ENCODE measurements around the gene TNFRSF13B.
"Not testable (repeated sequence)": the region's sequence is repeated elsewhere in the genome, so short reads cannot be mapped to it uniquely, and the experiment has no call there.

TNFRSF13B gene

DNA sequence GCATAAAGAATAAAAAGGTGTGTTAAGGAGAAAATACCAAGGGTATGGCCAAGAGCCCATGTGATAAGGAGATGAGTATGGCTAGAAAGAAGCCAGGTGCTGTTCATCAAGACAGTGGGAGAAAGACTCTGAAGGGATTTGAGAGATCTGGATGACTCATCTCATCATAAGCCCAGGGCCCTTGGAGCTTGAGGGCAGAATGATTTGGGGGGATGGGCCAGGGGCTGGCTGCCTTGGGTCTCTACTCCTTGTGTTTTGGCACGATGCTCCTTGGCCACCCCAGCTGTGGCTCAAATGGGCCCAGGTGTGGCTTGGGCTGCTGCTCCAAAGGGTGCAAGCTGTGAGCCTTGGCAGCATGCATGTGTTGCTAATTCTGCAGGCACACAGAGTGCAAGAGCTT lies 14.5 kb upstream of the TNFRSF13B start:
- no peak for DNase-seq

DNA sequence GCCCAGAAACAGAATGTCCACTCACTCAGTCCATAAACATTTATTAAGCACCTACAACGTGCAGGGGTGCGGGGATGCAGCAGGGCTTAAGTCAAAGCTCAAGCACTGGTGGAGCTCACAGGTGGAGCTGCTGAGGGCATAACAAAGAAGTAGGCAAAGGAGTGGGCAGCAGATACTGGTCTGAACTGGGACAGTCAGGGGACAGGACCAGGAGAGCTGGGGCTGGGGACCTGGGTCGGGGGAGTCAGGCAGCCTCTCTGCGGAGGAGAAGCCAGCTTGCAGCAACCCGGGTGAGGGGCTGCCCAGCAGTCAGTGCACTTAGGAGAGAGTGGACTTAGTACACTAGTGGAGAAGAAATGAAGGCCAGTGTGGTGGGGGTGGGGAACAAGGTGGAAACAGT lies 10.0 kb upstream of the TNFRSF13B start:
- DNase-seq = no peak

DNA sequence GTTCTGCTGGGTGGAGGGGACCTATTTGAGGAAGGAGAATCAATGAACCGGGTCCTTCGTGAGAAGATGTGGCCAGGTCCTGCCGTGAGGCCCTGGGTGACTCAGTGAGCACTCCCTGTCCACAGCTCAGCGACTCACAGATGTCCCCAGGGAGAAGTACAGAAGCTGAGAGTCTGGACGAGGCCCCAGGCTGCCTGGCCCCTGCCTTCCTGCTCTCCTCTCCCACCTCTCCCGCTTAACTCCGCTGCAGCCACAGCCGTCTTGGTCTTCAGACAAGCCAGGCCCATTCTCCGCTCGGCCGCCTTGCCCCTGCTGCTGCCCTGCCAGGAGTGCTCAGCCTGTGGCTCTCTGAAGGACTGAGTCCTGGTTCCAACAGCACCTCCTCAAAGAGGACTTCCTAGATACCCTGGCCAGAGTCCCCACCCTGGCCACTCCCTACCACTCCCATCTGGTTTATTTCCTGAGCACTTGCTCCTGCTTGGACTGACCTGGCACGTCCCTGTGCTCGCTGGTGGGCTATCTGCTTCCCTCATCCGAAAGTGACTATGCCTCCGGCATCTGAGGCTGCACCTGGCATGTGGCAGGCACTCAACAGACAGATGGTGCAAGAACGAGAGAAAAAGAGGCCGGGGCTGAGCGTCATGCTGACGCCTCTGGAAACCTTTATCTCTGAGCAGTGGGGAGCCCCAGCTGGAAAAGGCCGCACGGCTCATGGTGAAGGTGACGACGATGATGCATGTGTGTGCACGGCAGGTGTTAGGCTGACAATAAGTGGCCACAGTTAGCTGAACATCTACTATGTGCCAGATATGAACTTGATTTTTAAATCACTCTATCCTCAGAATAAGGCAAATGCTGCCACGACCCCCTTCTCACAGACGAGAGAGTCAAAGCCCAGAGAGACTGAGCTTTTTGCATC lies 9.2 kb upstream of the TNFRSF13B start:
- DNase-seq = no peak

DNA sequence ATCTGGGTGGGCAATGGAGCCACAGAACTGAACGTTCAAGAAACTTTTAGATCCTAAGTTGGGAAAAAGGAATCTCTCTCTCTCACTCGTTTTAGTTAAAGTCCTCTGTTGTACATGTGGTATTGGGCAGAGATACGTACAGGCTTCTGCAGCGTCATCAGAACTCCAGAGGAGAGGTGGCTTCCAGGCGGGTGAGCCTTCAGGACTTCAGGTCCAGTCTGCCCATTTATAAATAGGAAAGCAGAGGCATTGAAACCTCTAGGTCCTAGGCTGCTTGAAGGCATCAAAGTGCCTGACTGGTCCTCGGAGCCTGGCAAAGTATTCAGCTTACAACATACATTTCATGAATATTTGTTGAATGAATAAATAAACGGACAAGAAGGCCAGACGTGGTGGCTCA lies 8.1 kb upstream of the TNFRSF13B start:
- DNase-seq = no peak

DNA sequence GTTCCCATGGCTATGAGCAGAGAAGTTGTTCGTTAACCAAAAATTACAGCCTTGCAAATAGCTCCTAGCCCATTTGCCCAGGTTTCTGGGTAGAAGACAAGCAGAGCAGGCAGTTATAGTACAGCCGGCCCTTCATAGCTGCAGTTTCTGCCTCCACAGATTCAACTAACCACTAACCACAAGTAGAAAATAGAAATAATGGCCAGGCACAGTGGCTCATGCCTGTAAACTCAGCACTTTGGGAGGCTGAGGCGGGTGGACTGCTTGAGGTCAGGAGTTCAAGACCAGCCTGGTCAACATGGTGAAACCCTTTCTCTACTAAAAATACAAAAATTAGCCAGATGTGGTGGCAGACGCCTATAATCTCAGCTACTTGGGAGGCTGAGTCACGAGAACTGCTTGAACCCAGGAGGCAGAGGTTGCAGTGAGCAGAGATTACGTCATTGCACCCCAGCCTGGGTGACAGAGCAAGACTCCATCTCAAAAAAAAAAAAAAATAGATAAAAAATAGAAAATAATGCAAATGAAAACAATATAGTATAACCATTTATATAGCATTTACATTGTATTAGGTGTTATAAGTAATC lies 7.4 kb upstream of the TNFRSF13B start:
- not testable (repeated sequence) for DNase-seq

DNA sequence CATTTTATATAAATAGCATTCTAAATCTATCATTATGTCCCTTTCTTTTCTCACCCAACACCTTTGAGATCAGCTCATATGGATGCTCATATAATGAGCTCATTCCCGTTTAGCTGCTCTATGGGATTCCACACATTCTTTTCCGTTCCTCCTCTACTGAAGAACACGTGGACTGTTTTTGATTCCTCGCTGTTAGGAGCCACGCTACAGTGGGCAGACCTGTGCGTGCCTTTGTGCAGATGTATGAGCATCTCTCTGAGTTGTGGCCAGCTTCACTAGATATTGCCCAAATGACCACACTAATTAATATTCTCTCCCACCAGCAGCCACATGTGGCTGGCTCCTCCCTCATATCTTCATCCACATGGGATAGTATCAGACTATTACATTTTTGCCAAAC lies 6.0 kb upstream of the TNFRSF13B start:
- no peak for DNase-seq

DNA sequence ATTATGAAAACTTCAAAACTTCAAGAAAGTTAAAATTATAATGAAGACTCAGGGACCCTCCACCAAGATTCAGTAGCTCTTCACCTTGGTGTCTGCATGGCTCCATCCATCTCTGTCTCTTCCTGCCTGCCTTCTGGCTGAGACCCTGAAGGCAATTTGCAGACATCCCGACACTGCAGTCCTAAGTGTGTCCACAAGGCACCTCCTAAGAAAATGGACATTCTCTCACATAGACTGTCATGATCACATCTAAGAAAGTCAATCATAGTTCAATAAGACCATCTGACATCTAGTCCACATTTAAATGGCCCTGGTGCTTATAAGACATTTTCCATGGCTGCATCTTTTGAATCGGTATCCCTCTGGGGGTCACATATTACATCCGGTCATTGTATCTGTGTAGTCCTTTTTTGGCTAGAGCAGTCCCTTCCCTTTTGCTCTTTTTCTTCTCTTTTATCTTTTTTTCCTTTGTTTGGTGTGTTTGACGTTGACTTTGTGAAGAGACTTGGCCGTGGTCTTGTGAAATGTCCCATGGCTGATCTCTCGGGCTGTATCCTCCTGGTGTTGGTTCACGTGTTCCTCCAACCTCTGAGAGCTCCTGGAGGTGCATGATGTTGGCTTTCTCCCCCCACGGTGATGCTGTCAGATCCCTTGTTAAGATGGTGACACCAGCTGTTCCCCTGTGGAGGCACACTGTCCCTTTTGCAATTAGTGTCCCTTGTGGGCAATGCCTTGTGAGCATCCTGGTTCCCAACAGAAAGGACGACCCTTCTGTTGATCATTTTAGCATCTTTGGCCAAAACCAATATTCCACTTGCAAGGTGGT lies 5.0 kb upstream of the TNFRSF13B start:
- no peak for DNase-seq

DNA sequence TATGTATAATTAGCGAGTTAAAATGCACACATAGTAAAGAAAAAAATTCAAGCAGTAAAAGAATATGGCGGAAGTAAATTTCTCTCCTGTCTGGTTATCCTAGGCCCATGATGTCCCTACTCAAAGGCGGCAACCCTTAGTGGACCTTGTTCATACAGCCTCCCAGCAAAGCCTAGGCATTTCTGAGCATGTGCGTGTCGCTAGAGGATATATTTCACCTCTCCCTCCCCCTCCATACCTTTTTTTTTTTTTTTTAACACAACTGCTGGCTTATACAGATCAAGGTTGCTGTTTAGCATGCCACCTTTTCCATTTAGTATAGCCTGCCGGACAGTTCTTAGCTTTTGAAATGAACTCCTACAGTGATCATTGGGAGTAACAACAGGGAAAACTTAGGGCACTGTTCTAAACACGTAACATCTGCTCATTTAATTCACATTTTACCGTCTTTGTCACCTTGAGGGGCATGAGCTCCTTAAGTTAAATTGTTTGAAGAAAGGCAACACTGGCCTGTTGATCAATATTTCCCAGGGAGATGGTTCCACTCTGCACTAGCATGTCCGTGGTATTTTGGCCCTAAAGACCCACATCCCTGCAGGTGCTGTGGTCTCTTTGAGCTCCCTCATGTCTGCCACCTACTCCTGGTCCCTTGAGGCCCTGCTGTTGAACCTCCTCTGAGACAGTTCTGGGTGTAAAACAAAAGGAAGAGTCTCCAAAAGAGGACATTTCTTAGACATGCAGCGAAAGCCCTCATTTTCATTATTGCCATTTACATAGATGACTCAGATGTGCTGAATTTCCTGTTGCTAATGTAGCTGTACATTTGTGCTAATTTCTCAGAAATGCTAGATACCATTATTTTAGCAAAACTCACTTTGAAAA lies 4.1 kb upstream of the TNFRSF13B start:
- no peak for DNase-seq

DNA sequence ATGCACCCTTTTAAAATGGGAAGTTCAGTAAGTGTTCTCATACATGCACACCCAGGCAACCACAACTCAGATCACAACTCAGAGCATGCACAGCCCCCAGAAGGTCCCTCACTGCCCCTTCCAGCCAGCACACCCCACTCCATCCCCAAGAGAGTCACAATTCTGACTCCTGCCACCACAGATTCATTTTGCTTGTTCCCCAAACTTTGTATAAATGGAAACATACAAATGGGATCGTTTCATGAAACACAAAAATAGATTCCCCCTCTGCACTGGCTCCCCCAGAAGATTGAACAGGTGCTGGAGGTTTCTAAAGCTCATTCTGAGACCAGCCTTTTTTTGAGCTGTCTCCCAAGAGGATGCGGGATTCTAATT lies 3.3 kb upstream of the TNFRSF13B start:
- no peak for DNase-seq

DNA sequence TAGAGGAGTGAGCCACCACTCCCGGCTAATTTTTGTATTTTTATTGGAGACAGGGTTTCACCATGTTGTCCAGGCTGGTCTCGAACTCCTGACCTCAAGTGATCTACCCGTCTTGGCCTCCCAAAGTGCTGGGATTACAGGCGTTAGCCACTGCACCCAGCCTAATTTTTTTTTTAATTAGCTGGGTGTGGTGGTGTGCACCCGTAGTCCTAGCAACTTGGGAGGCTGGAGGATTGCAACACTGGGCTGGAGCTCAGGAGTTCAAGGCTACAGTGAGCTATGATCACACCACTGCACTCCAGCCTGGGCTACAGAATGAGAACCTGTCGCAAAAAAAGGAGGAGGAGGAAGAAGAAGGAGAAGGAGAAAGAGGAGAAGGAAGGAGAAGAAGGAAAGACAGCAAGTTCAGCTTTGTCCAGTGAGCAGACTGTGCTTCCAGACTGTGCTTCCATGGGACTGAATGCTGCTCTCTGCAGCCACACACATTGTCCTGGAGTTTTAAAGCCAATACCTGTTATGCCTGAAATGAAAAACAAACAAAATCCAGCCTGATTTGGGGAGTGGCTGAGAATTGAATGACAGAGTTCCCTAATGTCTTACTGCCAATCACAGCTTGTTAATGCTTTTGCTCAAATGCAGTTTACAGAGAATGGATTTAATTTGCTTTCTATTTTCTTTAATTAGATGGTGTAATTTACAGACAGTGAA lies 2.8 kb upstream of the TNFRSF13B start:
- no peak for DNase-seq

DNA sequence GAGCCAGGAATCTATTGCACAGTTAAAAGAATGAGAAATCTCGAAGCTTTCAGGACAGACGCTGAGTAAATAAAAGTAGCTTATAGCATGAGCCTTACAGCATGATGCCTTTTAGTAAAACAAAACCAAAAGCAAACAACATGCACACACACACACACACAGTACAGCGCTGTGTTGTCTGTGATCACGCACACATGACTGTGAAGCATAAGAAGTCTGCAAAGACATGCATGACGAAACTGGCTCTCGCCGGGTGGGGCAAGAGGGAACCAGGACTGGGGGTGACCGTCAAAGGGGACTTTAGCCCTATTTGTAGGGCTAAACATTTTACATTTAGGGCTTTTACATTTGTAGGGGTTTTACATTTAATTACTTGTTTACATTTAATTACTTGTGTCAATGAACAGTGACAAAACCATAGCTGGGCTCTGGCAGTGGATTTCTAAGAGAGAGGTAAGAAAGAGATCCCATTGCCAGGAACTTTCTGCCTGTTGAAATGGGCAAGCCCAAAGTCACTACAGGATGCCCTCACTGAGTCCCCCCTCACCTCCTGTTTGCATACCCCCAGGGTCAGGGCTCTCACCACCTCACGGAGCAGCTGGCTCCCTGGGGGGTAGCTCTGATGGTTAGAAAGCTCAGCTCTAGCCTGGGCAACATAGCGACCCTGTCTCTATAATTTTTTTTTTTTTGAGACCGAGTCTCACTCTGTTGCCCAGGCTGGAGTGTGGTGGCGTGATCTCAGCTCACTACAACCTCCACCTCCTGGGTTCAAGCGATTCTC lies 2.0 kb upstream of the TNFRSF13B start:
- DNase-seq = no peak

DNA sequence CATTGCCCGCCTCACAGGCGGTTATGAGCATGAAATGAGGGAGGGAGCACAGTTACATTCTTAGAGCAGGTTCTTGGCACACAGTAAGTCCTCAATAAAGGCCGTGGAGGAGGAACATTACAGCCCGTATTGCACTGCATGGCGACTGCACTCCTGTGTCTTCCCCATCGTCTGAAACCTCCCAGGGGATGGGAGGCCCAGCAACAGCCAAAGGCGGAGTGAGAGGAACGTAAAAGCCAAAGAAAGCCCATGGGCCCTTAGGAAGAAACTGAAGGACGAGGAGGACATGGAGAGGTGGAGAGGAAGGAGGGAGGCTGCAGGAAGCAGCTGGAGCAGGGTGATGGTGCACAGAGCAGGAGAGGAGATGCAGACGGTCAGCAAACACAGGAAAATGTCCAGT lies 1.1 kb upstream of the TNFRSF13B start:
- DNase-seq = not testable (repeated sequence)

DNA sequence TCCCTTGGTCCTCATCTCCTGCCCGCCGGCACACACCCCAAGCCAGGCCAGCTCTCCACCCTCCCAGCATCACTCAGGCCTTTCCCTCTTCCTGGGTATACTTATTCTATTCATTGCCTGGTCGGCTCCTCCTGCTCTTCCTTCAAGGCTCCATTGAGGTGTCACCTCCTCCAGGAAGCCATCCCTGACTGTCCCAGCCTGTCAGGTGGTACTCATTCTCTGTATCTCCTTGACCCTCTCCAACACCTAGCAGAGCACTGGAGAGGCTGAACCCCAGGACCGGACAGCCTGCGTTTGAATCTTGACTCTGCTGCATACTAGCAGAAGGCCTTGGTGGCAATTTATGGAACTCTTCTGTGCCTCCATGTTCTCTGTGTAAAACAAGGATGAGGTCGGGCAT lies 428 bp upstream of the TNFRSF13B start:
- no peak for DNase-seq

DNA sequence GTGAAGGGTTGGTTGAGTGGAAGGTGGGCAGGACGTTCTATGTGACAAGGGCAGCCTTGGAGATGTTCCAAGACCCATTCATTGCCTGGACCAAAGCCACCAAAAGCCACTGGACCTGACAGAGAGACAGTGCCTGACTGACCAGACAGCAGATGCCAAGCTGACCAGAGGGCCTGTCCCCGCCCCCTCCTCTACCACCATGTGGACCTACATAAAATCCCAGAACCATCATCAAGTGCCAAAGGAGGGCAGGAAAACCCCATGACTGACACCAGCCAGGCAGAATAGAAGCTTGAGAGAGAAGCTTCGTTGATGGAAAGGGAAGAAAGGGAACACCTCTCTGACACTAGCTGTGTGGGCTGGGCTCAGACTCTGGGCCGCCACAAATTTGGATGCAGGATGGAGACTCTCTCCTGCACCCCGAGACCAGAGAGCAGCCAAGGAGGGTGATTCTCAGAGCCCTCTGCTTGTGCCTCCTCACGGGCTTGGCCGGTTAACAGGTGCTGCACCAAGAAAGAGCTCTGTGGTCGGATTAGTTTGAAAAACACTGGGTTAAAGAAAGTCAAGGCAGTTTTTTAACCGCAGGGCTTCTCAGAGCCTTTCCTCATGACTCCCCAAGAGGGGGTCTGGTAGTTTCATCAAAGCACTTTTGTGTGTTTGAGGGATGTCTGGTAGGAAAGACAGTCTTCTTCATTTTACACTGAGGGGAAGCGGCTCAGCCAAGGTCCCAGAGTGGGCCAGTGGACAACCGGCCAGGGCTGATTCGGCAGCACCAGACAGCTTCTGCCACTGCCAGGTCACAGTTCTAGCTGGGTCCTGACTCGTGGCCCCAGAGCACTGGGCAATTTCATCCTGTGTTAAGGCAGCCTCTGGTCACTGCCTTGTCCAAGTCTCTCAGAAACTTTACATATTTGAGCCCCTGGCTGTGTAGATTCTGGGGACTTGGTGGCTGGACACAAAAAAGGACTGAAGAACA lies 1.7 kb downstream of the TNFRSF13B start:
- DNase-seq = no peak

DNA sequence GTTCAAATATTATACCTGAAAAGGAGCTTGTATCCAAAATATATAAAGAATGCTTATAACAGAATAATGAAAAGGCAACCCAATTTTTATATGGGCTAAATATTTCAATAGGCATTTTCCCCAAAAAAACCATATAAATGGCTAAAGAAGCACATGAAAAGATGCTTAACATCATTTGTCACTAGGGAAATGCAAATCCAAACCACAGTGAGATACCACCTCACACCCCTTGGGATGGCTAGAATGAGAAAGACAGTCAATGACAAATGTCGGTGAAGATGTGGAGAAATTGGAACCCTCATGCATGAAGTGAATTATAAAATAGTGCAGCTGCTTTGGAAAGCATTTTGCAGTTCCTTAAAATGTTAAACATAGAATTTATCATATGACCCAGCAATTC lies 3.1 kb downstream of the TNFRSF13B start:
- DNase-seq = no peak

DNA sequence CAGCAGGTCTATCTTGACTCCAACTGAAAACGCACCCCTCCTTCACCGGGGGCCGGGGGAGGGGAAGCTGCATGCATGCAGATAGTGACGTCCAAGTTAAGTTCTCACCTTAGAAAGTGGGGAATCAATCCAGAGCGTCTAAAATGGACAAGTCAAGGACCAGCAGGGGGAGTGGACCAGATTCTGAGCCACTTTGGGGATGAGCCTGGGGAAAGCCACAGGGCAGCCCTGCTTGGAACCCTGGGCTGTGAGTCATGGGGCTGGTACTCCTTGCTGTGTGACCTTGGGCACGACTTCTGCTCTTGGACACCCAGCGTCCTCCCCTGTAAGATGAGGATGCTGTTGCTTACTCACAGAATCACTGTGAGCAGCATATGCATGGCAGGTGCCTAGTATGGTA lies 9.1 kb downstream of the TNFRSF13B start:
- DNase-seq = no peak

DNA sequence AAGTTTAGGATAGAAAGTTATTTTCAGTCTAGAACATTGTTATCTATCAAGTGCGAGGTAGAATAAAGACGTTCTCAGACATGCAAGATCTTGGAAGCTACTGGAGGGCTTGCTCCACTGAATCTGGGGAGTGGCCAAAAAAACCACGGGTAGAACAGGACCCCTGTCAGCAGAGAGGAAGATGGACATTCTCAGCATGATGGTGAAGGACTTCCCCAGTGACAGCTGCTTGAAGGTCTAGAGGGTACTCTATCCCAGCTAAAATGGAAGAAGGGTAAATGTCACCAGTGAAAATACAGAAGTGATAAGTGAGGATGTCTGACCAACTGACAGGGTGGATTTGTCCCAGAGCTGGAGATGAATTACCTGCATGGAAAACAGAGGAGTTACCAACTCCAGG lies 10.1 kb downstream of the TNFRSF13B start:
- DNase-seq = no peak

DNA sequence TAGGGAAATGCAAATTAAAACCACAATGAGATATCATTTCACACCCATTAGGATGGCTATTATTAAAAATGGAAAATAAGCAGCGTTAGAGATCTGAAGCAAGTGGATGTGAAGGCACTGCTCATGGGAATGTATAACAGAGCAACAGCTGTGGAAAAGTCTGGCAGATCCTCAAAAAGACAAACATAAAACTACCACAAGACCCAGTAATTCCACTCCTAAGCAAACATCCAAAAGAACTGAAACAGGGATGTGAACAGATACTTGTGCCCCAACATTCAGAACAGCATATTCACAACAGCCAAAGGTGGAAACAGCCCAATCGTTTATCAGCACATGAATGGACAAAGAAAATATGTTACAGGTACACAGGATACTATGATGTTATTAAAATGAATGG lies 10.9 kb downstream of the TNFRSF13B start:
- not testable (repeated sequence) for DNase-seq

DNA sequence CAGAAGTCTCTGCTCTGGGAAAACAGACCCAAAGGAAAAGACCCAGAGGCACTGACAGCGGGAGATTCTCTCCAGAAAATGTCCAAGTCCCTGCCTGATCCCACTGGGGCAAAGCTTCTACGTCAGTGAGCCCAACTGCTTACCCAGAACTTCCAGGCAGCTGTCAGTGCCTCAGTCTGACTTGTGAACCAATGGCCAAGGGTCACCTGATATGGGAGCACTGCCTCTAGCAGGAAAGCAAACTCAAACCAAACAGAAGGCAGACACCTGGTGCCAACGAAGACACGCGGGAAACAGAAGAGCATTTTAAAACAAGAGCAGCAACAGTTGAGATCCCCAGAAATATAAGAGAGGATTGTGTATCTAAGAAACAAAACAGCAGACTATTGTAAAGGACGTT lies 16.9 kb downstream of the TNFRSF13B start:
- not testable (repeated sequence) for DNase-seq

DNA sequence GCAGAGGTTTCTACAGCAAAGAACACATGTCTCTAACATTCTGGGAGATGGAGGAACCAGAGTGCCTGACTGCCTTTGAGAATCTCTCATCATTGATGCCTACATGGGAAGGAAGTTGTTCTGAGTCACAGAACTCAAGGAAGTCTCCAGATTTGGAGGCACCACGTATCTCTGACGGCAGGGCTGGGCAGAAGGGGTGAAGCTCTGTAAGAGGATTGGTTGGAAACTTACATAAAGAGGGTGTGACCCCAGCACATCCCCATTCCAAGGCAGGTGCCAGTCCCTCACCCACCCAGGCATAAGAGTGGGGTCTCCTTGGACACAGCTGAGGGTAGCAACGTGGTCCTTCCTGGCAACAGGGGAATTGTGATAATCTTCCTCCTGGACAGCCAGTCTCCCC lies 17.4 kb downstream of the TNFRSF13B start:
- no peak for DNase-seq
